ENCODE results near the gene C16orf74. TPM values are rescaled to one million over a fixed set of nuclear protein-coding genes. Genes with fewer than 3 reads are reported as not detected.

Gene C16orf74
- total RNA-seq, 4 donors from 2014 or later: 1.3 TPM; not detected in 3

- intact Hi-C loops (cut with DNase I; ENCODE audit: low total_unique reads) (no loop called here), in situ Hi-C loops (cut with MboI; ENCODE audit: low sequenced_read_pairs in 4 of 4) (loop anchor here in 1 of 4 donors (10.0 kb wide), 1 partner anchor 50 kb away; no protein-coding TSS in a partner anchor)
- no peaks in the 10 kb centered on the region for H3K27me3 ChIP-seq
- H3K9me3 ChIP-seq: no peaks in the 10 kb centered on the region
- H3K36me3 ChIP-seq: peaks cover 0 to 80% of the 10 kb centered on the region in 2 donors
- peaks cover 10 to 20% of the 10 kb centered on the region in 2 donors for H3K4me1 ChIP-seq
- TF ChIP-seq POLR2A (IDR thresholded peaks at IDR 0.05) (no peak), CTCF (IDR thresholded peaks at IDR 0.05 in 4 of 5, conservative IDR thresholded peaks at IDR 0.05 in 1 of 5) (no peak)
- peak overlapping the region in 3 of 4 donors; percentile 23 to 63 (median 28) for H3K27ac ChIP-seq
- ATAC-seq (no peak), DNase-seq (no peak)
- no peak overlapping the region for H3K4me3 ChIP-seq
Observed at GRCh38 chr16:85664580-85665372, 86.1 kb downstream of the C16orf74 start.

- no peaks in the 10 kb centered on the region for H3K27me3 ChIP-seq
- peaks cover 0 to 75% of the 10 kb centered on the region in 2 donors for H3K36me3 ChIP-seq
- in situ Hi-C loops (cut with MboI; ENCODE audit: low sequenced_read_pairs in 4 of 4): loop anchor here in 1 of 4 donors (10.0 kb wide), 1 partner anchor 51 kb away; no protein-coding TSS in a partner anchor
- TF ChIP-seq POLR2A (IDR thresholded peaks at IDR 0.05) (no peak), CTCF (IDR thresholded peaks at IDR 0.05 in 4 of 5, conservative IDR thresholded peaks at IDR 0.05 in 1 of 5) (no peak)
- ATAC-seq (peak; percentile 57 to 76), DNase-seq (peak in 1 of 2 donors; percentile 81)
- intact Hi-C loops (cut with DNase I; ENCODE audit: low total_unique reads): no loop called here
- H3K27ac ChIP-seq: peak overlapping the region; percentile 28 to 63 (median 40)
- H3K9me3 ChIP-seq: no peaks in the 10 kb centered on the region
- H3K4me3 ChIP-seq: no peak overlapping the region
- peaks cover 17 to 21% of the 10 kb centered on the region in 2 donors for H3K4me1 ChIP-seq
Observed at GRCh38 chr16:85663891-85664321, 87.0 kb downstream of the C16orf74 start.

- Histone ChIP-seq H3K9me3 (no peaks in the 10 kb centered on the region), H3K27ac (peak overlapping the region; percentile 24 to 54 (median 40)), H3K36me3 (peaks cover 0 to 75% of the 10 kb centered on the region in 2 donors), H3K4me1 (peaks cover 17 to 21% of the 10 kb centered on the region in 2 donors), H3K4me3 (no peak overlapping the region), H3K27me3 (no peaks in the 10 kb centered on the region)
- ATAC-seq (no peak), DNase-seq (no peak)
- intact Hi-C loops (cut with DNase I; ENCODE audit: low total_unique reads): no loop called here
- in situ Hi-C loops (cut with MboI; ENCODE audit: low sequenced_read_pairs in 4 of 4): loop anchor here in 1 of 4 donors (10.0 kb wide), 1 partner anchor 52 kb away; no protein-coding TSS in a partner anchor
- no peak for TF ChIP-seq POLR2A (IDR thresholded peaks at IDR 0.05)
- no peak for TF ChIP-seq CTCF (IDR thresholded peaks at IDR 0.05 in 4 of 5, conservative IDR thresholded peaks at IDR 0.05 in 1 of 5)
Observed at GRCh38 chr16:85662976-85663830, 87.7 kb downstream of the C16orf74 start.

- no peak for ATAC-seq
- peaks cover 17 to 21% of the 10 kb centered on the region in 2 donors for H3K4me1 ChIP-seq
- in situ Hi-C loops (cut with MboI; ENCODE audit: low sequenced_read_pairs in 4 of 4): loop anchor here in 1 of 4 donors (10.0 kb wide), 1 partner anchor 52 kb away; no protein-coding TSS in a partner anchor
- DNase-seq: no peak
- H3K4me3 ChIP-seq: no peak overlapping the region
- no peaks in the 10 kb centered on the region for H3K27me3 ChIP-seq
- peaks cover 0 to 77% of the 10 kb centered on the region in 2 donors for H3K36me3 ChIP-seq
- intact Hi-C loops (cut with DNase I; ENCODE audit: low total_unique reads): no loop called here
- no peaks in the 10 kb centered on the region for H3K9me3 ChIP-seq
- no peak overlapping the region for H3K27ac ChIP-seq
- TF ChIP-seq CTCF (IDR thresholded peaks at IDR 0.05 in 4 of 5, conservative IDR thresholded peaks at IDR 0.05 in 1 of 5) (no peak), POLR2A (IDR thresholded peaks at IDR 0.05) (no peak)
Observed at GRCh38 chr16:85662482-85662812, 88.4 kb downstream of the C16orf74 start.

Measured in gastrocnemius medialis (tissue), 4 donors.